ENCODE results near the gene SIM2.

The SIM2 gene

DNA sequence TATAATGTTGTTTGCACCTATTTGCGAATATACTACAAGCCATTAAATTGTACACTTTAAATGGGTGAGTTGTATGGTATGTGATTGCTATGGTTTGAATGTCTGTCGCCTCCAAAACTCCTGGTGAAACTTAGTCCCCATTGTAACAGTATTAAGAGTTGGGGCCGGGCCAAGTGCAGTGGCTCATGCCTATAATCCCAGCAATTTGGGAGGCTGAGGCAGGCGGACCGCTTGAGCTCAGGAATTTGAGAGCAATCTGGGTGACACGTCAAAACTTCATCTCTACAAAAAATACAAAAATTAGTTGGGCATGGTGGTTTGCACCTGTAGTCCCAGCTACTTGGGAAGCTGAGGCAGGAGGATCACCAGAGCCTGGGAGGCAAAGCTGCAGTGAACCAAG, 12.0 kb upstream of the SIM2 start:
- no peak for DNase-seq (ENCODE audit: low read depth in 2 of 2, low spot score in 1 of 2)

DNA sequence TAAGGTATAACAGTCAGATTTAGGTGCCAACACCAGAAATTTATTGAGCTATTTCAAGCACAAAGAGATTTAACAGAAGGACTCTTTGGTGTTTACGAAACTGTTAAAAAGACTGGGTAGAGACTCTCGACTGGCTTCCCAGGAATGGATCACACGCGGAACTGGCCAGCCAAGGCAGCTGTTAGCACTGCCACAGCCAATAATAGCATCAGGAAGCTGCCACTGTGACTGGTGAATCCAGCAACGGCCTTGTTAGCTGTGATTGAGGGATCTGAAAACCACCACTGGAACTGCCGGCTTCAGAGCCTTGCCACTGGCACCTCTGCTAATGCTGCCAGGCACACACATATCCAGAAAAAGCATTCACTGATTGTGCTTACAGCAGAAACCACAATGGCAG, 10.6 kb upstream of the SIM2 start:
- no peak for DNase-seq (ENCODE audit: low read depth in 2 of 2, low spot score in 1 of 2)

DNA sequence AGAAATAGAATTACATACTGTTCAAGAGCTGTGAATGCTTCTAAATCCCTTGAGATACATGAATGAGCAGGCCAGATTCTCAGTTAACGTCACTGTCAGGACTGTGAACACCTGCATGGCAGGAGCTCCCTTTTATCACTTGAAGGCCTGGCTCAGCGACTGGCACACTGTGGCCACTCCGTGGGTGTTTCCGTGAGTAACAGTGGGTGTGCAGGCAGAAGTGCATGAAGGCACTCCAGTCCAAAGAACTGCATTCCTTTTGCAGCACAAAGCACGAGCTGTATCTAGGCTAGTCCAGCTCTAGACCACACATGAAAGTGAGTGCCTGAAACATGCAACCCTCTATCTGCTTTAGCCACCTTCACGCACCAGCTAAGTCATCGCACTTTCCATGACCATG, 9.6 kb upstream of the SIM2 start:
- no peak for DNase-seq (ENCODE audit: low read depth in 2 of 2, low spot score in 1 of 2)

DNA sequence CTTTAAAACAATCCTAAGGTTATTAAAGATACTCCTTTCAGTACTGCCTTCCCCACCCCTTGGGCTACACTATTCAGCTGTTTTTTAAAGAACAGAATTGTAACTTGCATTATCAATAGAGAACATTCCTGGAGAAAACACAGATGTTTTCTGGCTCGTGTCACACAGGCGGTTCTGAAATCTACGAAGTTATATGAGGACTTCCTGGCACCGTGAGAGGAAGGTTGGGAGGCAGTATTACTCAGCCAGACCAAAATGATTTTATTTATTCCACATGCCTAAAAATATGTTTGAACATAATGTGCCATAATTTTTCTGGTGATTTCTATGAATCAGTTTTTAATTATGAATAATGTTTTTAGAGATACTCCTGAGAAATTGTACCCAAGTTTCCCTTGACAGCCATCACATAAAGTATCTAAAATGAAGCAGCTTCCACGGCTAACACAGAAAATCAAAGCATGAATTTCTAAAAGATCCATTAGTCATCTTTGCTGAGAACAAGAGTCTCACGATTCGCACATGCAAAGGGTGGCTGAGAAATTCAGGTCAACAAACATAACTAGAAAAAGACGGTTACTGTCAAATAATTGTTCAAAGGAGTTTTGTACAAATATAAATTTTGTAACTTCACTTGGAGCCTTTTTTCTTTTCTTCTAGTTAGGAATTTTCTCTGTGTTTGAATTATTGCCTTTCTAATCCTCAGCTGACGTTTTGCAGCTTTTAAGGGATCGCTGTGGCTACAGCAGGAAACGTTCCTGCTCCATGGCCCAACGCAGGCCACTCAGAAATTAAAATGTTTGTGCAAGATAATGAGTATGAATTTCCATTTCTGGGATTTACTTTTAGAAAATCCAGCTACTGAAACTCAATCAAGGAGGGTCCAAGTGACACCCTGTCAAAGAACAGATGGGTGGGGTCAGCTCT, 8.0 kb upstream of the SIM2 start:
- no peak for DNase-seq (ENCODE audit: low read depth in 2 of 2, low spot score in 1 of 2)

DNA sequence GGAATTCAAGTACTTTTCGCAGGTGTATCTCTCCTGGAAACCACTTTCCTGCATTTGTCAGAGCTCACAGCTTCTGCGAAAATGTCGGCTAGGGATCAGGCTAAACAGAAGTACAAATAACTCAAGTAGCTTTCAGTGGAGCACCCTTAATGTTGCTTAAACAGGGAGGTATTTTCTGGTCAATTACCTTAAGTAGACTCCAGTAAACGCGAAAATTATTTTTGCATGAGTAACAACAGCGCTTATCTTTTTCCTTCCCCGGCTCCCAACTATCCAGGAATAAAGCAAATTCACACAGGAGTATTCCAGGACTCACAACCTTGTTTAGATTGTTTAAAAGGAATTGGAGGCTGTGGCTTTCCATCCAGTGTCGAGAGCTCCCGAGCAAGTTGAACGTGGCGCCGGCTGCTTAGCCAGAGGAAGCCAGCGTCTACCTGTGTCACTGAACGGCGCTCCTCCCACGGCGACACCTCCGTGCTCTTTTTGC, 7.3 kb upstream of the SIM2 start:
- no peak for DNase-seq (ENCODE audit: low read depth in 2 of 2, low spot score in 1 of 2)

DNA sequence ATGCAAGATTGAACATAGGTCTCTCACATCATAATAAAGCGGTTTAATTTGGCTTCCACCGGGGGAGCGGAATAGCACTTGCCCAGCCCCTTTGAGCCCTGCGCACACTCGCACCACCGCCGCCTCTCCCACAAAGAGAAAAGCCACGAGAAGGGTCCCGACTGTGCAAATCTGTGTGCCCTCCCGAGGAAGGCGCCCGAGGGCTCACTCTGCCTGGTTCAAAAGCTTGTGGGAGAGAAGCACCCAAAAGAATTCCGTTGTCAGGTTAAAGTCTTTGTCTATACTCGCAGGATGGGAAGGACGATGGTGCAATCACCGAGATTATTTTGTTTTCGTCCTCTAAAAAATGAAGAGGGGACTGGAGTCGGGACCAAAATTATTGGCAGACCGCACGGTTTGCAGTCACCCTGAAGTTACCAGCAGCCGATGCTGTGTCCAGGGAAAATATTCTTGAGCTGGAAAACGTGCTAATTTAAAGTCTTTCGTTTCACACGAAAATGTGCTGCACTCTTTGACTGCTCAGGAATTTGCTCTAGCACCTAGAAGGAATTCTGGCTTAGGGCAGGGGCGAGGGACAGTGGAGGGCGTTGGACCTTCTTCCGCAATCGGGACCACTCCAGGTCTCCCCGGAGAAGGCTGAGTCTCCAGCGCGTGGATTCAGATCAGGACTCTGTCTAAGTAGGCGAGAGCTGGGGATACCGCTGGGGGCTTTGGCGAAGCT, 6.6 kb upstream of the SIM2 start:
- DNase-seq (ENCODE audit: low read depth in 2 of 2, low spot score in 1 of 2), result no peak

DNA sequence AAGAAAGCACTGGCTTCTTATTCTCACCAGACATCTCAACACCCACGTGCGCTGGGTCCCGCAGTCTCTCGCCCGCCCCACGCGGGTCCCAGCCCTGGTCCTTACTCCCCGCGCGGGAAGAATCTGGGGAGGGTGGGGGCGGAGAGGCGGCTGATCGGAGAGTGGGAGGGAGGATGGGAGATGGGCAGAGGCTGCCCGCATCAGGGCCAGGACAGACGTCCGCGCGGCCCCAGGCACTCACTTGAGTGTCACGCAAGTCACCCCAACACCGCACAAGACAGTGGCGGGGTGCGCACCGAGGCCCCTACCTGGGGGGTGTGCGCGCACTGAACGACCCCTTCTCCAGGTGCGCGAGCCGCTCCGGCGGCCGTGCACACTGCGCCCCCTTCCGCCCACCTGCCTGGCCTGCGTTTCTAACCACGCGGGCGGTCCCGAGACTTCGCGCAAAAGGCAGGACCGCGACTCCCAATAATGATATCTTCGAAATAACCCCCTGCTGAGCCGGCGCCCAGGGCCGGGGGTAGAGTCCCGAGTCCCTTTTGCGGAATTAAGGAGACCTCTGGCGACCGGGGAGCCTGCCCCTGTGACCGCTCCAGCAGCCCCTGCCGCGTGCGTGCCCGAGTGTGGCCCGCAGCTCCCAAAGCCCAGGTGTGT, 6.0 kb upstream of the SIM2 start:
- DNase-seq (ENCODE audit: low read depth in 2 of 2, low spot score in 1 of 2), result no peak

DNA sequence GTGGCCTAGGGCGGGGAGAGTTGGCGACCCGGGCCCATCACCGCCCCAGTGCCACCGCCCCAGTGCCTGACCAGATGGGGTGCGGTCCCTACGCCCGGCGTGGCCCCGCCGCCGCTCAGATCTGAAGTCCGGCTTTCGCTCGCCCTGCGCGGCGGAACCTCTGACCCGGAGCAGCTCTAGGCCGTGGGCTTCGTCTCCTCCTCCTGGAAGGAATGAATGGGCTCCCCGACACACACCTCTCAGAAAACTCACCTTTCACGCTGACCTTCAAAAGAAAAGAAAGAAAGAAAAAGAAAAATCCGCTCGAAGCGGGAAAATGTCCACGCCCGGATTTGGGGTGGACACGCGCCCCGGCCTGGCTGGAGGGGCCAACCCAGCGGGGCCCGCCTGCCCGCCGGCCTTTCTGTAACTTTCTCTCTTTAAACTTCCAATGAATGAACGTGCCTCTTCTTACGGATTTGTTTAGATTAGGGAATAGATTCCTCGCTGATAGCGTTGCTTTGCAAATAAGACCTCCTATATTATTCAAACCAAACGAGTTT, 5.4 kb upstream of the SIM2 start:
- DNase-seq (ENCODE audit: low read depth in 2 of 2, low spot score in 1 of 2), result no peak

DNA sequence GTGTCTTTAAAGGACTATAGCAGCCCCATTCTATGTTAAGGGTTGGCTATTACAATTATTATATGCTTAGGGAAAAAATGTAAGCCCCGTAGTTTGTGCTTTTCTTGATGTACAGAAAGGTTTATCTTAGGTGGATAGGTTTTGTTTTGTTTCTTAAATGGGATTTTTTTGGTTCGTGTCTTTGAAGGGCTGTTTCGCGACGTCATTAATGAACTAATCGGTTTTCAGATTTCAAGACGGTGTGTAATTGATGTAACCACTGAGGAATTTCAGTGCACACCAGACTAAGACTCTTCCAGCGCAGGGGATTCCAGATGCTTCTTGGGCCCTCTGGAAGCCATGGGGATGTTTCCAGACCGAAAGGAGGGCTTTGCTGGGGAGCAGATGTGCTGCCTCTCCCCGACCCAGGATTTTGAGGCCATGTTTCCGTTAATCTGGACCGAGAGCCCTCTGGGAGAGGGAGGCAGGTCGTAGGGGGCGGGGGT, 4.8 kb upstream of the SIM2 start:
- no peak for DNase-seq (ENCODE audit: low read depth in 2 of 2, low spot score in 1 of 2)

DNA sequence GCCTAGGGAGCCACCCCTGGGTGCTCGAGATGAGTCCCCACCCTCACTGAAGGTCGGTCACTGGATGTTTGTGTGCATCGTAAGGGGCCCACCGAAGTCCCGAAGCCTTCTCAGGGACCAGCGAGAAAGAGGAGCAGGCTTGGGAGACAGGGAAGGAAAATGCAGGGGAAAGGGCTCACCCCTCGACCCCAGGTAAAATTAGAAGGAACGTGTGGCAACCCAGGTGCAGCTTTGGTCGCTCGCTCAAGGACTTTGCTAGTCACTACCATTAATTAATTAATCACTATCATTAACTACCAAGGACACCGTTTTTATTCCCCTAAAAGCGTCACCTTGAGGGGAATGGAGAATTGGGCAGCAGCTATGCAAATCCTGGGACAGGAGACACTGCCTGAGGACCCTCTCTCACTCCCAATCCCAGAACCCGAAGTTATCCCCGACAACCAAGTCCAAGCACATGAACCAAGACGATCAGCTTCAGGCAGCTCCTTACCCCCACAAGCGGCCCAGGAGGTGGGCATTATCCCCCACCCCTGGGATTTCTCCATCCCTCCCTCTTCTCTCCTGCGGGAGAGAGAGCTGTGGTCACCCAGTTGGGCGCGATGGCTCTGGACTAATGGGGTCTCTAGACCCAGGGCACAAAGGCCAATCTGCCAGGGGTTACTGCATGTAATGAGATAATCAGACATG, 4.2 kb upstream of the SIM2 start:
- DNase-seq (ENCODE audit: low read depth in 2 of 2, low spot score in 1 of 2), result no peak

DNA sequence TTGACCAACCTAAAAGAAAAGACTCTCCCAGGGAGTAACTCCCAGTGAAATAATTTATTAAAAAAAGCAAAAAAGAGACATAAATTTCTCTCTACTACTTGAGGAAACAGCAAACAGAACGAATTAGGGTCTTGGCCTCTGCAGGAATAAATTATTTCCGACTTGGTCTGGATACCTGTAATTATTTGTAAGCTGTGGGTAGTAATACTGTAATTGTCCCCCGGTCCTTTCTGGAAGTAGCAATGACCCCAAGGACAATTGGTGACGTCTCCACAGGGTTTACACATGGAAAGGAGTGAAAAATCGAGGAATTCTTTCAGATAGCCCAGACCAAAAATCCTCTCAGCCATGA, 3.7 kb upstream of the SIM2 start:
- DNase-seq (ENCODE audit: low read depth in 2 of 2, low spot score in 1 of 2), result no peak

DNA sequence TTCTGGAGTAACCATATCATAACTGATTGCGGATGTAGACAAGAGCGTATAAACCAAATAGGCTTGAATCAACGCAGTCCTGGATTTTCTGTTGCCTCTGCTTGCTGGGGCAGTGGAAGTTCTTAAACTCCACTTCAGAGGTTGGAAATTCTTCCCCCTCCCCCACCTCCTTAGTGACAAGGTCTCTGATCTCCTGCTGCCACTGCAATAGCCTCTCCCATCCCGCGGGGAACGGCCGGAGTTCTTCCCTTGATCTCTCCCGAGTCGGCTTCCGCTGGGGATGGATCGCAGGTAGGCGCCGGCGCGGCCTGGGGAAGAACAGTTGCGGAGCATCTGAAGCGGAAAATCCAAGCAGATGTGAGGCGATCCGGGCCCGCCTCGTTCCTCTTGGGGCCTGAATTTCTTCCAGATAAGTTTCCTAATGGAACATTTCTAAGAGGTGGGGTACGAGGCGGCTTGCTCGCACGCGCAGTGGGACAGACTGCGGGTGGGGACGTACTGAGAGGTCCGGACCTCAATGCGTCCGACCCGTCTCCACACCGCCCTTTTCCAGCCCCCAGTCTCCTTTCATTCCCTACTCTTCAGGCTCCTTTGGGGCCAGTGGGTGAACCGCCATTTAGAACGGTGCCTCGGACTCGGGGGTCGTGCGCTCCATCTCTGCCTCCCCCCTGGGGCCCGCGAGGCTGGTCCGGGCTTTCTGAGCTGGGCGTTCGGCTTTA, 3.1 kb upstream of the SIM2 start:
- no peak for DNase-seq (ENCODE audit: low read depth in 2 of 2, low spot score in 1 of 2)

DNA sequence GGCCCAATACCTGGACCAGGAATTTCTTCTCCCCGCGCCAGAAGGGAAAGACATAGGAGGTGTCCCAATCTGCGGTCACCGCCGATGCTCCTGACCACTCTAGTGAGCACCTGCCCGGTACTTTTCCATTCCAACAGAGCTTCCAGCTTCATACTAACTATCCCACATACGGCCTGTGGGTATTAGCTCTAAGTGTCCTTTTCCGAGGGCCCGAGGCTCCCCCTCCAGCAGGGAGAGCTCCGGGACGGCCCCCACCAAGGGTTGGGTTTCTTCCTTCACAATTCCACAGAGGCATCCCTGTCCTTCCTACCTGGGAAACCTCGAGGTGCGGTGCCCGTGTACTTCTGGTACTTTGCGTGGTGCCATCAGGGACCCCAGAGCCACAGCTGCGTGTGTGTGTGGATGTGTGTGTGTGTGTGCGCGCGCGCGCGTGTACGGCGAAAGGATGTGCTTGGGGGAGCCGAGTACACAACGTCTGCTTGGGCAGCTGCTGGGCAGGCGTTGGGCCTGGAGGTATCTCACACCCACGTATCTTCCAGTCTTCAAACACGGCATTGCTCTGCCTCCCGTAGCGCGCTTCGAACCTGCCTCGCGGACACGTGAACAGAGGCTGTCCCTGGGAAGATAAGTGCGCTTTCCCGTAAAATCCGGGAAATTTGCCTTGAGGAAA, 2.4 kb upstream of the SIM2 start:
- DNase-seq (ENCODE audit: low read depth in 2 of 2, low spot score in 1 of 2), result no peak

DNA sequence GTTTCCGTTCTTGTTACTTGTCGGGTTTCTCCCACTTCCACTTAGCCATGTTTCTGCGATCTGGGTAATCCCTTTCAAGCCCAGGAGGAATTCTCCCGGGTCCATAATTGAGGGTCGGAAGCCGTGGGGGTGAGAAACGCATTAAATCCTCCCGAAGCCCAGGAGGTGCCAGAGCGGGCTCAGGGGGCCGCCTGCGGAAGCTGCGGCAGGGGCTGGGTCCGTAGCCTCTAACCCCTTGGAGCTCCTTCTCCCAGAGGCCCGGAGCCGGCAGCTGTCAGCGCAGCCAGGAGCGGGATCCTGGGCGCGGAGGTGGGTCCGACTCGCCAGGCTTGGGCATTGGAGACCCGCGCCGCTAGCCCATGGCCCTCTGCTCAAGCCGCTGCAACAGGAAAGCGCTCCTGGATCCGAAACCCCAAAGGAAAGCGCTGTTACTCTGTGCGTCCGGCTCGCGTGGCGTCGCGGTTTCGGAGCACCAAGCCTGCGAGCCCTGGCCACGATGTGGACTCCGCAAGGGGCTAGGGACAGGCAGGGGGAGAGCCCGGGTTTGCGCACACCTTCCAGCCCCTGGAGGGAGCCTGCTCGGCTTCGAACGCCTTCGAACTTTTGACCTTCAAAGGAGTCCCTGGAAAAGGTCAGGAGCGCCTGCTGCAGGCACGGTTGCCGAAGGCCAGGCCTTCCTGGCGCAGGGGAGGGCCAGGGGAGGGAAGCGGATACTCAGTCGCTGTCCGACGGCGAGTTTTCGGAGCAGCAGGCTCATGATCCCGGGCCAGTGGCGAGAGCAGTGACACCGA, 1.7 kb upstream of the SIM2 start:
- DNase-seq (ENCODE audit: low read depth in 2 of 2, low spot score in 1 of 2), result no peak

DNA sequence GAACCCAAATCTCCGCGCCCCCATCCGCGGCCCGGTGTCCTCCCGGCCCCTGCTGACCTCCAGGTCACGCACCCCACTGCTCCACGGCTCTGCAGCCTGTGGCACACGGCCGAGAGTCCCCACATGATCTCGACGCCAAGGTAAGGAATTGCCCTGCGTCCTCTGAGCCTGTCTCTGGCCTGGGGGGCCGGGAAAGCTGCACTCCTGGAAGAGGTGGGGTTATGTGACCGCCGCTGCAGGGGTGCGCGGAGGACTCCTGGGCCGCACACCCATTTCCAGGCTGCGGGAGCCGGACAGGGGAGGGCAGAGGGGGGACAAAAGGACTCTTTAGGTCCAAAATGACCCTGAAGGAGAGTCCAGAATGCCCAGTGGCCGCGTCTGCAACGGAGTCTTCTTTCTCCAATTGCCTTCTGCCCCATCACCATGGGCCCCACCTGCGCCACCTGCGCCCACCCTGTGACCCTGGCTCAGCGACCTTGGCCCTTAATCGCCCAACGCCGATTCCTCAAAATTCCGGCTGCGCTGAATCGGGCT, 997 bp upstream of the SIM2 start:
- no peak for DNase-seq (ENCODE audit: low read depth in 2 of 2, low spot score in 1 of 2)

DNA sequence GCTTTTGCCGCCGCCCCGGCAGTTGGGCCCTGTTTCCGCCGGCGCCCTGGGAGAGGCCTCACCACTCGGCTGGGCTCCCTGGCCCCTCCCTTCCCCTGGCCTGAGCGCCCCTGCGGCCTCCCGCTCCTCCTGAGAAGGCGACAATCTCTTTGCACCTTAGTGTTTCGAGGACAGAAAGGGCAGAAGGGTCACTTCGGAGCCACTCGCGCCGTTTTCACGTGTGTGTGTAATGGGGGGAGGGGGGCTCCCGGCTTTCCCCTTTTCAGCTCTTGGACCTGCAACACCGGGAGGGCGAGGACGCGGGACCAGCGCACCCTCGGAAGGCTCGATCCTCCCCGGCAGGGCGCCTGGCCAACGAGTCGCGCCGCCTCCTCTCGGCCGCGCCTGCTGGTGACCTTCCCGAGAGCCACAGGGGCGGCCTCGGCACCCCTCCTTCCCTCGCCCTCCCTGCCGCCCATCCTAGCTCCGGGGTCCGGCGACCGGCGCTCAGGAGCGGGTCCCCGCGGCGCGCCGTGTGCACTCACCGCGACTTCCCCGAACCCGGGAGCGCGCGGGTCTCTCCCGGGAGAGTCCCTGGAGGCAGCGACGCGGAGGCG, 432 bp upstream of the SIM2 start:
- DNase-seq (ENCODE audit: low read depth in 2 of 2, low spot score in 1 of 2), result no peak

DNA sequence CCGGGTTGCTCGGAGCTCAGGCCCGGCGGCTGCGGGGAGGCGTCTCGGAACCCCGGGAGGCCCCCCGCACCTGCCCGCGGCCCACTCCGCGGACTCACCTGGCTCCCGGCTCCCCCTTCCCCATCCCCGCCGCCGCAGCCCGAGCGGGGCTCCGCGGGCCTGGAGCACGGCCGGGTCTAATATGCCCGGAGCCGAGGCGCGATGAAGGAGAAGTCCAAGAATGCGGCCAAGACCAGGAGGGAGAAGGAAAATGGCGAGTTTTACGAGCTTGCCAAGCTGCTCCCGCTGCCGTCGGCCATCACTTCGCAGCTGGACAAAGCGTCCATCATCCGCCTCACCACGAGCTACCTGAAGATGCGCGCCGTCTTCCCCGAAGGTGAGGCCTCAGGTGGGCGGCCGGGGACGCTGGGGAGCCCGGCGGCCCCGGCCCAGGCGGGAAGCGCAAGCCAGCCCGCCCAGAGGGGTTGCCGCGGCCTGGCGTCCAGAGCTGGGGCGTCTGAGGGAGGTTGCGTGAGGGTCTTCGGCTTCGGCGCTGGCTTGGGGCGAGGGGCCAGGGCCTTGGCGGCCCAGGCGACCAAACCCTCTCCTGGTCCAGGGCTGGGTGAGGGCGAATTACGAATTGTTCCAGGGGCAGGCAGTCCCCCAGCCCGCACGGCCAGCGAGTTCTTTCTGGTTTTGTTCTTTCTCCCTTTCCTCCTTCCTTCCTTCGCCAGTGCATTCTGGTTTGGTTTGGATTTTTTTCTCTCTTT, 805 bp downstream of the SIM2 start:
- DNase-seq (ENCODE audit: low read depth in 2 of 2, low spot score in 1 of 2), result no peak
